Measurements from ENCODE around the gene SLC5A6.

DNA sequence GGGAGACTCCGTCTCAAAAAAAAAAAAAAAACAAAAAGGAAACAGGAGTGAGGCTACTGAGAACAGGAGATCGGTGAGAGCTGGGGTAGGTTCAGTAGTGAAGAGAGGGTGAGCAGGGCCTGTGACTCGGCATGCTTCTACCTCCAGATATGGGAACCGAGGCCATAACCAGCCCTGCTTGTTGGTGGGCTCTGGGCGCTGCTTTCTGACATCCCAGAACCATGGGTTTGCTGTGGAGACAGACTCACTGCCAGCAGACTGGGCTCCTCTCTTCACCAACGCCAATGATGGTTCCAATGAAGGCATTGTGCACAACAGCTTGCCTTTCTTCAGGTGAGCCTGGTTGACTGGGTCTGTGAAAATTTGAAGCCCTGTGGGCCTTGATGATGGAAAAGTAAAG, 11.3 kb upstream of the SLC5A6 start:
- no peak for TF ChIP-seq ZNF792 (tag by site-specific recombination; IDR thresholded peaks at IDR 0.05)
- no peak for TF ChIP-seq ZSCAN30 (tag by site-specific recombination; IDR thresholded peaks at IDR 0.05)
- TF ChIP-seq, protein P1, sequence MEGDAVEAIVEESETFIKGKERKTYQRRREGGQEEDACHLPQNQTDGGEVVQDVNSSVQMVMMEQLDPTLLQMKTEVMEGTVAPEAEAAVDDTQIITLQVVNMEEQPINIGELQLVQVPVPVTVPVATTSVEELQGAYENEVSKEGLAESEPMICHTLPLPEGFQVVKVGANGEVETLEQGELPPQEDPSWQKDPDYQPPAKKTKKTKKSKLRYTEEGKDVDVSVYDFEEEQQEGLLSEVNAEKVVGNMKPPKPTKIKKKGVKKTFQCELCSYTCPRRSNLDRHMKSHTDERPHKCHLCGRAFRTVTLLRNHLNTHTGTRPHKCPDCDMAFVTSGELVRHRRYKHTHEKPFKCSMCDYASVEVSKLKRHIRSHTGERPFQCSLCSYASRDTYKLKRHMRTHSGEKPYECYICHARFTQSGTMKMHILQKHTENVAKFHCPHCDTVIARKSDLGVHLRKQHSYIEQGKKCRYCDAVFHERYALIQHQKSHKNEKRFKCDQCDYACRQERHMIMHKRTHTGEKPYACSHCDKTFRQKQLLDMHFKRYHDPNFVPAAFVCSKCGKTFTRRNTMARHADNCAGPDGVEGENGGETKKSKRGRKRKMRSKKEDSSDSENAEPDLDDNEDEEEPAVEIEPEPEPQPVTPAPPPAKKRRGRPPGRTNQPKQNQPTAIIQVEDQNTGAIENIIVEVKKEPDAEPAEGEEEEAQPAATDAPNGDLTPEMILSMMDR (tag by site-specific recombination; IDR thresholded peaks at IDR 0.05), result no peak
- no peak for TF ChIP-seq ZNF24 (tag by site-specific recombination; IDR thresholded peaks at IDR 0.05)
- no peak for TF ChIP-seq ZNF660 (tag by site-specific recombination; IDR thresholded peaks at IDR 0.05)
- no peak for TF ChIP-seq ATF2 (tag by site-specific recombination; IDR thresholded peaks at IDR 0.05; ENCODE audit: low read depth)
- TF ChIP-seq BCL11A (tag by site-specific recombination; IDR thresholded peaks at IDR 0.05; ENCODE audit: low read depth), result no peak
- TF ChIP-seq, protein P2, sequence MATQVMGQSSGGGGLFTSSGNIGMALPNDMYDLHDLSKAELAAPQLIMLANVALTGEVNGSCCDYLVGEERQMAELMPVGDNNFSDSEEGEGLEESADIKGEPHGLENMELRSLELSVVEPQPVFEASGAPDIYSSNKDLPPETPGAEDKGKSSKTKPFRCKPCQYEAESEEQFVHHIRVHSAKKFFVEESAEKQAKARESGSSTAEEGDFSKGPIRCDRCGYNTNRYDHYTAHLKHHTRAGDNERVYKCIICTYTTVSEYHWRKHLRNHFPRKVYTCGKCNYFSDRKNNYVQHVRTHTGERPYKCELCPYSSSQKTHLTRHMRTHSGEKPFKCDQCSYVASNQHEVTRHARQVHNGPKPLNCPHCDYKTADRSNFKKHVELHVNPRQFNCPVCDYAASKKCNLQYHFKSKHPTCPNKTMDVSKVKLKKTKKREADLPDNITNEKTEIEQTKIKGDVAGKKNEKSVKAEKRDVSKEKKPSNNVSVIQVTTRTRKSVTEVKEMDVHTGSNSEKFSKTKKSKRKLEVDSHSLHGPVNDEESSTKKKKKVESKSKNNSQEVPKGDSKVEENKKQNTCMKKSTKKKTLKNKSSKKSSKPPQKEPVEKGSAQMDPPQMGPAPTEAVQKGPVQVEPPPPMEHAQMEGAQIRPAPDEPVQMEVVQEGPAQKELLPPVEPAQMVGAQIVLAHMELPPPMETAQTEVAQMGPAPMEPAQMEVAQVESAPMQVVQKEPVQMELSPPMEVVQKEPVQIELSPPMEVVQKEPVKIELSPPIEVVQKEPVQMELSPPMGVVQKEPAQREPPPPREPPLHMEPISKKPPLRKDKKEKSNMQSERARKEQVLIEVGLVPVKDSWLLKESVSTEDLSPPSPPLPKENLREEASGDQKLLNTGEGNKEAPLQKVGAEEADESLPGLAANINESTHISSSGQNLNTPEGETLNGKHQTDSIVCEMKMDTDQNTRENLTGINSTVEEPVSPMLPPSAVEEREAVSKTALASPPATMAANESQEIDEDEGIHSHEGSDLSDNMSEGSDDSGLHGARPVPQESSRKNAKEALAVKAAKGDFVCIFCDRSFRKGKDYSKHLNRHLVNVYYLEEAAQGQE (tag by site-specific recombination; IDR thresholded peaks at IDR 0.05), result no peak
- no peak for TF ChIP-seq ZNF223 (tag by site-specific recombination; IDR thresholded peaks at IDR 0.05)
- no peak for TF ChIP-seq YY1 (tag by site-specific recombination; IDR thresholded peaks at IDR 0.05)
- TF ChIP-seq ZNF362 (tag by site-specific recombination; IDR thresholded peaks at IDR 0.05), result no peak
- TF ChIP-seq MEIS1 (CRISPR knock-in tag; IDR thresholded peaks at IDR 0.05; ENCODE audit: borderline replicate concordance), result no peak
